A549 (cell line): ENCODE data around the gene IFNLR1. TPM values are rescaled to one million over a fixed set of nuclear protein-coding genes. Genes with fewer than 3 reads are reported as not detected.

ENCODE experiments used
- ATAC-seq, 2 experiments: fragments of 200-7000 bp in 1 of 2; fragments of >200 bp in 1 of 2; cut with Nextera tagmentation in 1 of 2; cut with Tn5 transposase in 1 of 2; 3 replicates each; pipeline versions ENCODE4 v1.8.0 to v1.9.1; 2018 to 2020; ENCODE audit warnings: mild to moderate bottlenecking in 1 of 2, moderate library complexity in 1 of 2
- CTCF ChIA-PET: fragments of 300-600 bp; sonication (Branson Sonifier 250); formaldehyde crosslinking; extraction: SDS; loops from one replicate; lab custom pipeline; 2021; ENCODE audit warnings: antibody characterized with exemption, inconsistent platforms; lab: Yijun Ruan, JAX
- POLR2A ChIA-PET: fragments of 350-600 bp; formaldehyde crosslinking; extraction: SDS; loops from one replicate; lab custom pipeline; 2021; ENCODE audit warnings: antibody characterized with exemption, inconsistent platforms; lab: Yijun Ruan, JAX
- DNase-seq, 2 experiments: peaks; one replicate each; pipeline versions ENCODE4 v3.0.0 to v3.0.0-alpha.2; 2011 to 2016; ENCODE audit warnings: low read depth in 1 of 2, low spot score in 1 of 2
- FAIRE-seq: peaks from 2 replicates; lab custom pipeline; 2011; peaks lifted over from hg19 to GRCh38; lab: Jason Lieb, UNC
- H3K27ac ChIP-seq, 2 experiments: fragments of >200 bp; sonication (Bioruptor Twin); formaldehyde crosslinking; 3 replicates each; pipeline ENCODE4 v1.5.1; 2016 to 2017
- H3K4me1 ChIP-seq: fragments of >200 bp; sonication (Bioruptor Twin); formaldehyde crosslinking; 3 replicates; pipeline ENCODE4 v1.6.1; 2016
- H3K4me2 ChIP-seq: fragments of >200 bp; sonication (Bioruptor Twin); formaldehyde crosslinking; 3 replicates; pipeline ENCODE4 v1.6.1; 2016
- H3K4me3 ChIP-seq: fragments of >200 bp; sonication (Bioruptor Twin); formaldehyde crosslinking; 3 replicates; pipeline ENCODE4 v1.5.1; 2016
- H3K9me3 ChIP-seq: fragments of >200 bp; sonication (Bioruptor Twin); formaldehyde crosslinking; 3 replicates; pipeline ENCODE4 v1.6.1; 2016
- ATOH8 ChIP-seq: fragments of 250-450 bp; sonication (Bioruptor Pico); IDR thresholded peaks from 2 replicates; pipeline ENCODE4 v1.5.0; 2020; ENCODE audit warnings: low read depth, mild to moderate bottlenecking, moderate library complexity
- BCL3 ChIP-seq: fragments of >200 bp; sonication (Bioruptor Twin); formaldehyde crosslinking; IDR thresholded peaks from 3 replicates; pipeline ENCODE4 v1.6.1; 2016
- CBX8 ChIP-seq: fragments of 200-600 bp; sonication (generic); IDR thresholded peaks from 2 replicates; pipeline ENCODE4 v1.6.1; 2016
- CHD2 ChIP-seq: fragments of 150-350 bp; IDR thresholded peaks from 2 replicates; pipeline ENCODE4 v1.6.1; 2014; ENCODE audit warnings: low read length; ENCODE audit not compliant: partially characterized antibody
- EP300 ChIP-seq, 2 experiments: fragments of >200 bp; sonication (Bioruptor Twin); formaldehyde crosslinking; IDR thresholded peaks; 2 replicates in 1 of 2; 3 replicates in 1 of 2; pipeline ENCODE4 v1.6.1; 2016 to 2017
- ESRRA ChIP-seq: fragments of 150-350 bp; IDR thresholded peaks from 2 replicates; pipeline ENCODE4 v1.6.1; 2014; ENCODE audit warnings: mild to moderate bottlenecking, low read length, borderline replicate concordance
- FOSB ChIP-seq: fragments of 250-450 bp; sonication (Bioruptor Pico); IDR thresholded peaks from 2 replicates; pipeline ENCODE4 v1.5.0; 2020; ENCODE audit warnings: mild to moderate bottlenecking, moderate library complexity
- FOSL2 ChIP-seq, 2 experiments: fragments of 450-650 bp in 1 of 2; fragments of >200 bp in 1 of 2; sonication (Bioruptor Twin) in 1 of 2; formaldehyde crosslinking; IDR thresholded peaks; 2 replicates each; pipeline versions ENCODE4 v1.5.0 to v1.6.1; 2016 to 2020; ENCODE audit warnings: mild to moderate bottlenecking in 1 of 2, moderate library complexity in 1 of 2
- FOXS1 ChIP-seq: fragments of 250-450 bp; sonication (Bioruptor Pico); IDR thresholded peaks from 2 replicates; pipeline ENCODE4 v1.5.0; 2020; ENCODE audit warnings: mild to moderate bottlenecking, moderate library complexity
- GATA3 ChIP-seq: IDR thresholded peaks from 2 replicates; pipeline ENCODE4 v1.6.1; 2012; ENCODE audit warnings: borderline replicate concordance
- HES2 ChIP-seq: fragments of >200 bp; sonication (Bioruptor Twin); formaldehyde crosslinking; IDR thresholded peaks from 2 replicates; pipeline ENCODE4 v1.6.1; 2016
- HMGXB4 ChIP-seq: fragments of 250-450 bp; sonication (Bioruptor Pico); IDR thresholded peaks from 2 replicates; pipeline ENCODE4 v1.5.0; 2021; ENCODE audit warnings: mild to moderate bottlenecking, moderate library complexity, borderline replicate concordance
- HOXA7 ChIP-seq: fragments of 250-450 bp; sonication (Bioruptor Pico); IDR thresholded peaks from 2 replicates; pipeline ENCODE4 v1.5.0; 2020; ENCODE audit warnings: mild to moderate bottlenecking, moderate library complexity
- HOXB13 ChIP-seq: fragments of 250-450 bp; sonication (Bioruptor Pico); IDR thresholded peaks from 2 replicates; pipeline ENCODE4 v1.5.0; 2020; ENCODE audit warnings: low read depth, mild to moderate bottlenecking, moderate library complexity
- HOXB5 ChIP-seq: fragments of 250-450 bp; sonication (Bioruptor Pico); IDR thresholded peaks from 2 replicates; pipeline ENCODE4 v1.5.0; 2020; ENCODE audit warnings: mild to moderate bottlenecking, moderate library complexity
- JUN ChIP-seq, 2 experiments: fragments of >200 bp; sonication (Bioruptor Twin); formaldehyde crosslinking; IDR thresholded peaks; 2 replicates in 1 of 2; 3 replicates in 1 of 2; pipeline ENCODE4 v1.6.1; 2016 to 2017
- KDM5A ChIP-seq: fragments of 200-600 bp; sonication (generic); IDR thresholded peaks from 2 replicates; pipeline ENCODE4 v1.6.1; 2016; ENCODE audit warnings: antibody characterized with exemption, mild to moderate bottlenecking
- MAX ChIP-seq: IDR thresholded peaks from 2 replicates; pipeline ENCODE4 v1.6.1; 2012
- MAZ ChIP-seq: fragments of 150-350 bp; IDR thresholded peaks from 2 replicates; pipeline ENCODE4 v1.6.1; 2014; ENCODE audit warnings: antibody characterized with exemption, low read depth, low read length, borderline replicate concordance
- NPAS2 ChIP-seq: fragments of 250-450 bp; sonication (Bioruptor Pico); IDR thresholded peaks from 2 replicates; pipeline ENCODE4 v1.8.0; 2022; ENCODE audit warnings: mild to moderate bottlenecking, moderate library complexity, borderline replicate concordance
- NR3C1 ChIP-seq: fragments of >200 bp; sonication (Bioruptor Twin); formaldehyde crosslinking; IDR thresholded peaks from 3 replicates; pipeline ENCODE4 v1.6.1; 2017
- PBX3 ChIP-seq: IDR thresholded peaks from 2 replicates; pipeline ENCODE4 v1.6.1; 2012
- PHF8 ChIP-seq: fragments of 200-600 bp; sonication (generic); IDR thresholded peaks from 2 replicates; pipeline ENCODE4 v1.6.1; 2016; ENCODE audit warnings: low read depth, mild to moderate bottlenecking, antibody characterized with exemption, moderate library complexity, borderline replicate concordance
- POLR2AphosphoS2 ChIP-seq: conservative IDR thresholded peaks from 2 replicates; pipeline ENCODE4 v1.6.1; 2012; ENCODE audit warnings: low read length, improper control_type of control experiment, inconsistent platforms
- RAD21 ChIP-seq, 2 experiments: fragments of >200 bp in 1 of 2; sonication (Bioruptor Twin) in 1 of 2; formaldehyde crosslinking in 1 of 2; IDR thresholded peaks in 1 of 2; conservative IDR thresholded peaks in 1 of 2; 2 replicates in 1 of 2; 3 replicates in 1 of 2; pipeline ENCODE4 v1.6.1; 2012 to 2018; ENCODE audit warnings: inconsistent platforms in 1 of 2
- RARB ChIP-seq: fragments of 250-450 bp; sonication (Bioruptor Pico); IDR thresholded peaks from 2 replicates; pipeline ENCODE4 v1.8.0; 2021; ENCODE audit warnings: mild to moderate bottlenecking, moderate library complexity
- RCOR1 ChIP-seq: fragments of 150-350 bp; IDR thresholded peaks from 2 replicates; pipeline ENCODE4 v1.6.1; 2014; ENCODE audit warnings: antibody characterized with exemption, low read length, low read depth
- RNF2 ChIP-seq: fragments of 200-600 bp; sonication (generic); IDR thresholded peaks from 2 replicates; pipeline ENCODE4 v1.6.1; 2016; ENCODE audit warnings: low read depth, mild to moderate bottlenecking, antibody characterized with exemption, moderate library complexity, borderline replicate concordance
- SREBF2 ChIP-seq: fragments of 450-650 bp; IDR thresholded peaks from 2 replicates; pipeline ENCODE4 v1.6.1; 2014; ENCODE audit warnings: mild to moderate bottlenecking, moderate library complexity
- ZC3H11A ChIP-seq: fragments of 450-650 bp; IDR thresholded peaks from 2 replicates; pipeline ENCODE4 v1.6.1; 2014; ENCODE audit warnings: antibody characterized with exemption, mild to moderate bottlenecking
- ZFP36 ChIP-seq: fragments of 450-650 bp; IDR thresholded peaks from 2 replicates; pipeline ENCODE4 v1.6.1; 2014; ENCODE audit warnings: borderline replicate concordance; ENCODE audit not compliant: partially characterized antibody
- ZSCAN20 ChIP-seq: fragments of 250-450 bp; sonication (Bioruptor Pico); IDR thresholded peaks from 2 replicates; pipeline ENCODE4 v1.8.0; 2022; ENCODE audit warnings: mild to moderate bottlenecking, moderate library complexity
- WGBS: methylation state at CpG from one replicate; pipeline ENCODE4 v1.1.6; 2017; ENCODE audit errors: missing lambda C conversion rate; 5-methylcytosine and 5-hydroxymethylcytosine counted together
- polyA plus RNA-seq, 4 experiments: library from polyadenylated mRNA; depleted of rRNA in 3 of 4; stranded (reverse); fragments of >200 nt; fragmentation: RNase III in 1 of 4; extraction: RNeasy Plus Mini Kit Qiagen cat#74134 plus additional on column Dnase treatment in 1 of 4; gene quantifications; 2 replicates in 3 of 4; 3 replicates in 1 of 4; pipeline ENCODE4 v1.2.3, GENCODE V29; 2011 to 2017

The IFNLR1 gene
- polyA plus RNA-seq, 2 of the 4 experiments (the other 2 are of a cell fraction): 0.84 to 1.3 TPM

GRCh38 chr1:24178407-24178806 lies 8.7 kb downstream of the IFNLR1 start:
- no peak overlapping the region for H3K27ac ChIP-seq
- H3K4me3 ChIP-seq: no peak overlapping the region
- H3K9me3 ChIP-seq: no peaks in the 10 kb centered on the region
- H3K4me2 ChIP-seq: no peak overlapping the region
- CTCF ChIA-PET: interaction anchor here (0.5 to 1.2 kb wide), 5 partner anchors 21 to 360 kb away, joined by 3 to 4 read pairs (median 3); no protein-coding TSS in a partner anchor
- no peak for DNase-seq
- TF ChIP-seq MAX: no peak
- no peak for TF ChIP-seq SREBF2
- TF ChIP-seq KDM5A: no peak
- no peak for TF ChIP-seq EP300 (IDR thresholded peaks at IDR 0.05)
- TF ChIP-seq FOSL2 (IDR thresholded peaks at IDR 0.05): no peak
- TF ChIP-seq FOSL2 (CRISPR knock-in tag; IDR thresholded peaks at IDR 0.05): no peak
- no peak for TF ChIP-seq CHD2
- no peak for TF ChIP-seq HOXB13 (CRISPR knock-in tag)
- TF ChIP-seq PBX3: no peak
- no peak for TF ChIP-seq ZC3H11A
- TF ChIP-seq NR3C1: no peak
- TF ChIP-seq FOSB (CRISPR knock-in tag): no peak
- TF ChIP-seq HOXA7 (CRISPR knock-in tag): no peak
- TF ChIP-seq HES2: no peak
- TF ChIP-seq CBX8: no peak
- no peak for TF ChIP-seq PHF8
- FAIRE-seq: no peak
- H3K4me1 ChIP-seq: no peaks in the 10 kb centered on the region
- POLR2A ChIA-PET: no interaction called here
- 81% methylated on average over 3 of the region's 3 CpGs for WGBS
- no peak for ATAC-seq

- TF ChIP-seq RNF2: no peak
- no peak for TF ChIP-seq ATOH8 (CRISPR knock-in tag)
- no peak for TF ChIP-seq FOXS1 (CRISPR knock-in tag)
- no peak for TF ChIP-seq NPAS2 (CRISPR knock-in tag)
- TF ChIP-seq SREBF2: no peak
- no peak for TF ChIP-seq HOXB5 (CRISPR knock-in tag)
- no peak for TF ChIP-seq BCL3
- TF ChIP-seq RAD21 (conservative IDR thresholded peaks at IDR 0.05 in 1 of 2, IDR thresholded peaks at IDR 0.05 in 1 of 2): no peak
- TF ChIP-seq ESRRA: no peak
- no peak for TF ChIP-seq MAZ
- TF ChIP-seq RARB (CRISPR knock-in tag): no peak
- no peak for TF ChIP-seq JUN (IDR thresholded peaks at IDR 0.05)
- TF ChIP-seq HMGXB4: no peak
- no peak for TF ChIP-seq RCOR1
- TF ChIP-seq ZFP36: no peak
- TF ChIP-seq NR3C1: no peak
- no peak for TF ChIP-seq POLR2AphosphoS2
- TF ChIP-seq GATA3: no peak
- TF ChIP-seq ZC3H11A: no peak
- TF ChIP-seq ZSCAN20 (CRISPR knock-in tag): no peak
- Histone ChIP-seq H3K4me3 (no peak overlapping the region), H3K9me3 (no peaks in the 10 kb centered on the region), H3K27ac (no peak overlapping the region), H3K4me1 (no peaks in the 10 kb centered on the region), H3K4me2 (no peak overlapping the region)
- DNase-seq: no peak
- ChIA-PET CTCF (interaction anchor here (1.0 kb wide), 1 partner anchor 22 kb away, joined by 3 read pairs; no protein-coding TSS in a partner anchor), POLR2A (no interaction called here)
- 87% methylated on average over 10 of the region's 10 CpGs for WGBS
- ATAC-seq: no peak
- FAIRE-seq: no peak
These were observed 9.9 kb downstream of the IFNLR1 start for GRCh38 chr1:24177161-24177560.
